ENCODE results near the gene HYAL3. TPM values are rescaled to one million over a fixed set of nuclear protein-coding genes. Genes with fewer than 3 reads are reported as not detected.

The HYAL3 gene
- total and polyA plus RNA-seq, 2 of the 13 experiments (the other 11 are each of a cell fraction or from before 2014, with no cell fraction given) = 5.5 to 10.4 TPM

GRCh38 chr3:50264383-50264963, 34.7 kb downstream of the HYAL3 start (continued):
- 0 out of 2 replicates have a peak, but pooled peaks have one; percentile 17 for TF ChIP-seq MYPOP (CRISPR knock-in tag; IDR thresholded peaks at IDR 0.05)
- TF ChIP-seq ZNF816 (CRISPR knock-in tag; IDR thresholded peaks at IDR 0.05; ENCODE audit: borderline replicate concordance) = no peak
- TF ChIP-seq HBP1 (CRISPR knock-in tag; IDR thresholded peaks at IDR 0.05; ENCODE audit: low read depth) = no peak
- no peak for TF ChIP-seq ZNF629 (CRISPR knock-in tag; conservative IDR thresholded peaks at IDR 0.05)
- no peak for TF ChIP-seq TFDP1 (CRISPR knock-in tag; IDR thresholded peaks at IDR 0.05; ENCODE audit: borderline replicate concordance)
- no peak for TF ChIP-seq ZNF768 (CRISPR knock-in tag; IDR thresholded peaks at IDR 0.05)
- TF ChIP-seq ZNF691 (CRISPR knock-in tag; IDR thresholded peaks at IDR 0.05; ENCODE audit: borderline replicate concordance, low read depth) = no peak
- no peak for TF ChIP-seq ZNF572 (CRISPR knock-in tag; IDR thresholded peaks at IDR 0.05)
- TF ChIP-seq BHLHE40 (IDR thresholded peaks at IDR 0.05; ENCODE audit: low read length) = no peak; the same call in 1 of the 2 replicates
- no peak for TF ChIP-seq ZNF468 (CRISPR knock-in tag; IDR thresholded peaks at IDR 0.05)
- no peak for TF ChIP-seq ZNF234 (CRISPR knock-in tag; conservative IDR thresholded peaks at IDR 0.05)
- TF ChIP-seq PRMT3 (CRISPR knock-in tag; IDR thresholded peaks at IDR 0.05; ENCODE audit: borderline replicate concordance, low read depth) = no peak
- TF ChIP-seq ZFP41 (CRISPR knock-in tag; IDR thresholded peaks at IDR 0.05; ENCODE audit: borderline replicate concordance) = no peak
- TF ChIP-seq ZNF451 (CRISPR knock-in tag; IDR thresholded peaks at IDR 0.05) = no peak
- no peak for TF ChIP-seq ZZZ3 (CRISPR knock-in tag; IDR thresholded peaks at IDR 0.05; ENCODE audit: borderline replicate concordance)
- no peak for TF ChIP-seq ZNF136 (CRISPR knock-in tag; IDR thresholded peaks at IDR 0.05; ENCODE audit: low read depth)
- TF ChIP-seq E2F2 (CRISPR knock-in tag; IDR thresholded peaks at IDR 0.05; ENCODE audit: borderline replicate concordance) = no peak
- no peak for TF ChIP-seq HDAC6 (IDR thresholded peaks at IDR 0.05; ENCODE audit: low read depth, low read length)
- TF ChIP-seq SSRP1 (CRISPR knock-in tag; IDR thresholded peaks at IDR 0.05) = no peak
- TF ChIP-seq NR3C1 (CRISPR knock-in tag; IDR thresholded peaks at IDR 0.05) = no peak
- no peak for TF ChIP-seq DMTF1 (CRISPR knock-in tag; IDR thresholded peaks at IDR 0.05)
